ENCODE measurements around the gene NEB. TPM values are rescaled to one million over a fixed set of nuclear protein-coding genes. Genes with fewer than 3 reads are reported as not detected.

NEB gene
- polyA plus RNA-seq, 1 of the 3 experiments (the other 2 are of a cell fraction) = 0.02 TPM

DNA sequence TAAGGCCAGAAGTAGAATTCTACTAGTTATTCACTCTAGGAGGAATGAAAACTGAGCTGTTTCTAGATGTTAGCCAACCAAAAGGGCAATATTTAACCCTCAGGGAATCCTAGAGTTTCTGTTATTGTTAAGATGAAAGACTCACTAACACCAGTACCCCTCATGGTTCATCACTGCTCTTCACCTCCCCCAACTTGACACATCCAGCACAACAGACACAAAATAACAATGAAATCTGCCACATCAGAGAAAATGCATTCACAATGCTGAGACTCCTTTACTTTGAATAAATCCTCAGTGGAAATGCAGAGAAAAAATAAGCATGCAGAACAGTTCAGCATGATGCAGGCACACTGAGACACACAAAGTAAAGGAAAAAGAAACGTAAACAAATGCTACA lies 213.3 kb downstream of the NEB start:
- H3K4me2 ChIP-seq = no peak overlapping the region
- CTCF ChIA-PET = interaction anchor here (1.4 kb wide), 1 partner anchor 505 kb away, joined by 4 read pairs; no protein-coding TSS in a partner anchor
- H3K4me1 ChIP-seq (ENCODE audit: control insufficient read depth in 1 of 2, insufficient read depth in 2 of 2, low read depth in 1 of 2, low read length in 1 of 2) = no peaks in the 10 kb centered on the region
- no peaks in the 10 kb centered on the region for H3K9me3 ChIP-seq
- H3F3A ChIP-seq (replicated peaks; ENCODE audit: insufficient read depth) = no peaks in the 10 kb centered on the region
- DNase-seq = no peak
- 62% methylated on average over 1 of the region's 1 CpG for WGBS (ENCODE audit: low lambda C conversion rate)
- POLR2A ChIA-PET = no interaction called here
- no peaks in the 10 kb centered on the region for H3K9me2 ChIP-seq
- no peak overlapping the region for H3K27ac ChIP-seq (ENCODE audit: low read depth in 2 of 2, low read length in 1 of 2)
- no peaks in the 10 kb centered on the region for H3K79me2 ChIP-seq (ENCODE audit: insufficient read depth)
- no peaks in the 10 kb centered on the region for H4K20me1 ChIP-seq (ENCODE audit: insufficient read depth)
- H3K36me3 ChIP-seq (replicated peaks in 1 of 2; ENCODE audit: control insufficient read depth in 1 of 2, insufficient read depth in 2 of 2, low read length in 1 of 2) = no peaks in the 10 kb centered on the region
- TF ChIP-seq RXRA (IDR thresholded peaks at IDR 0.05; ENCODE audit: borderline replicate concordance, low read depth) = no peak
- no peak for TF ChIP-seq EP300 (IDR thresholded peaks at IDR 0.05; ENCODE audit: borderline replicate concordance in 1 of 2, low read depth in 1 of 2, low read length in 1 of 2)
- TF ChIP-seq POLR2AphosphoS5 (IDR thresholded peaks at IDR 0.05; ENCODE audit: low read depth, low read length) = no peak
- TF ChIP-seq NFIC (IDR thresholded peaks at IDR 0.05; ENCODE audit: borderline replicate concordance) = no peak
- no peak for TF ChIP-seq RFX5 (IDR thresholded peaks at IDR 0.05; ENCODE audit: low read length)
- no peak for TF ChIP-seq SMC3 (IDR thresholded peaks at IDR 0.05; ENCODE audit: low read depth, low read length)
- no peak for TF ChIP-seq NRF1 (IDR thresholded peaks at IDR 0.05; ENCODE audit: low read depth, low read length)
- TF ChIP-seq MEF2A (IDR thresholded peaks at IDR 0.05; ENCODE audit: borderline replicate concordance, low read depth) = no peak
- no peak for TF ChIP-seq TAF1 (IDR thresholded peaks at IDR 0.05; ENCODE audit: borderline replicate concordance, low read depth, low read length)
- no peak for TF ChIP-seq YY1 (IDR thresholded peaks at IDR 0.05; ENCODE audit: low read depth)
- no peak for TF ChIP-seq CHD2 (IDR thresholded peaks at IDR 0.05; ENCODE audit: low read length, partially characterized antibody)
- TF ChIP-seq ELF1 (IDR thresholded peaks at IDR 0.05) = no peak
- TF ChIP-seq TCF12 (IDR thresholded peaks at IDR 0.05) = no peak
- TF ChIP-seq, protein P1, sequence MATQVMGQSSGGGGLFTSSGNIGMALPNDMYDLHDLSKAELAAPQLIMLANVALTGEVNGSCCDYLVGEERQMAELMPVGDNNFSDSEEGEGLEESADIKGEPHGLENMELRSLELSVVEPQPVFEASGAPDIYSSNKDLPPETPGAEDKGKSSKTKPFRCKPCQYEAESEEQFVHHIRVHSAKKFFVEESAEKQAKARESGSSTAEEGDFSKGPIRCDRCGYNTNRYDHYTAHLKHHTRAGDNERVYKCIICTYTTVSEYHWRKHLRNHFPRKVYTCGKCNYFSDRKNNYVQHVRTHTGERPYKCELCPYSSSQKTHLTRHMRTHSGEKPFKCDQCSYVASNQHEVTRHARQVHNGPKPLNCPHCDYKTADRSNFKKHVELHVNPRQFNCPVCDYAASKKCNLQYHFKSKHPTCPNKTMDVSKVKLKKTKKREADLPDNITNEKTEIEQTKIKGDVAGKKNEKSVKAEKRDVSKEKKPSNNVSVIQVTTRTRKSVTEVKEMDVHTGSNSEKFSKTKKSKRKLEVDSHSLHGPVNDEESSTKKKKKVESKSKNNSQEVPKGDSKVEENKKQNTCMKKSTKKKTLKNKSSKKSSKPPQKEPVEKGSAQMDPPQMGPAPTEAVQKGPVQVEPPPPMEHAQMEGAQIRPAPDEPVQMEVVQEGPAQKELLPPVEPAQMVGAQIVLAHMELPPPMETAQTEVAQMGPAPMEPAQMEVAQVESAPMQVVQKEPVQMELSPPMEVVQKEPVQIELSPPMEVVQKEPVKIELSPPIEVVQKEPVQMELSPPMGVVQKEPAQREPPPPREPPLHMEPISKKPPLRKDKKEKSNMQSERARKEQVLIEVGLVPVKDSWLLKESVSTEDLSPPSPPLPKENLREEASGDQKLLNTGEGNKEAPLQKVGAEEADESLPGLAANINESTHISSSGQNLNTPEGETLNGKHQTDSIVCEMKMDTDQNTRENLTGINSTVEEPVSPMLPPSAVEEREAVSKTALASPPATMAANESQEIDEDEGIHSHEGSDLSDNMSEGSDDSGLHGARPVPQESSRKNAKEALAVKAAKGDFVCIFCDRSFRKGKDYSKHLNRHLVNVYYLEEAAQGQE (IDR thresholded peaks at IDR 0.05; ENCODE audit: low read depth, low read length) = no peak
- no peak for TF ChIP-seq RAD21 (IDR thresholded peaks at IDR 0.05; ENCODE audit: low read length)
- H3K9ac ChIP-seq = no peak overlapping the region
- H3K4me3 ChIP-seq (ENCODE audit: low read depth in 2 of 2, low read length in 1 of 2) = no peak overlapping the region
- no peaks in the 10 kb centered on the region for H3K27me3 ChIP-seq (ENCODE audit: insufficient read depth)
- no peak overlapping the region for H2AFZ ChIP-seq (ENCODE audit: low read depth)

DNA sequence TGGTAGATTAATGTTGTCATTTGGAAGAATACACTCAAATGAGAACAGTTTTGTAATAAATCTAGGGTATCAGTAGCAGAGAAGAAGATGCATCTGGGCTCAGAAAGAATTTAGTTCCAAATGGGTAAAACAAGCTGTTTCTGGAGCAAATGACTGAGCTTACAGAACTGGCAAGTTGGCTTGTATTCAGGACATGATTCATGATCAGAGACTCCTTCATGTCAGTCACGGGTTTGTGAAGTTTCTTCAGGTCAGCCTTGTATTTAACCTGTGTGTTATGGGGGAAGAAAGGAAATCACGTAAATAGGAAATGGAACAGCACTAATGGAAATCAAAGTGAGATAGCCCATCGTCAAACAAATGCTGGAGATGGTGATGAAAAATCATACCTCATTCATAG lies 215.5 kb downstream of the NEB start:
- Histone ChIP-seq H3K4me2 (no peak overlapping the region), H3K27ac (ENCODE audit: low read depth in 2 of 2, low read length in 1 of 2) (no peak overlapping the region), H2AFZ (ENCODE audit: low read depth) (no peak overlapping the region), H3K27me3 (ENCODE audit: insufficient read depth) (no peaks in the 10 kb centered on the region), H3K4me3 (ENCODE audit: low read depth in 2 of 2, low read length in 1 of 2) (no peak overlapping the region), H3K36me3 (replicated peaks in 1 of 2; ENCODE audit: control insufficient read depth in 1 of 2, insufficient read depth in 2 of 2, low read length in 1 of 2) (no peaks in the 10 kb centered on the region), H3K9me2 (no peaks in the 10 kb centered on the region), H3K79me2 (ENCODE audit: insufficient read depth) (no peaks in the 10 kb centered on the region), H3K9ac (no peak overlapping the region), H3K4me1 (ENCODE audit: control insufficient read depth in 1 of 2, insufficient read depth in 2 of 2, low read depth in 1 of 2, low read length in 1 of 2) (no peaks in the 10 kb centered on the region), H3F3A (replicated peaks; ENCODE audit: insufficient read depth) (no peaks in the 10 kb centered on the region), H4K20me1 (ENCODE audit: insufficient read depth) (no peaks in the 10 kb centered on the region), H3K9me3 (no peaks in the 10 kb centered on the region)
- ChIA-PET CTCF (no interaction called here), POLR2A (no interaction called here)
- TF ChIP-seq TEAD4 (IDR thresholded peaks at IDR 0.05; ENCODE audit: borderline replicate concordance, insufficient read depth) (no peak), MXI1 (IDR thresholded peaks at IDR 0.05; ENCODE audit: low read depth, low read length) (no peak)
- 89% methylated on average over 3 of the region's 3 CpGs for WGBS (ENCODE audit: low lambda C conversion rate)
- DNase-seq = no peak

Data from SK-N-SH (cell line).